Heart right ventricle (tissue), 16 donors: ENCODE measurements around the gene LASP1NB.

Experiments used
- ATAC-seq, 8 donors: fragments of 200-7000 bp; cut with Tn5 transposase; one replicate each; pipeline ENCODE4 v1.9.1; 2020; ENCODE audit warnings: mild to moderate bottlenecking in 8 of 8, moderate library complexity in 8 of 8, moderate number of reproducible peaks in 1 of 8
- DNase-seq, 2 donors: peaks; one replicate each; pipeline ENCODE4 v3.0.0-alpha.2; 2020
- H3K27ac ChIP-seq, 10 donors: fragments of 200-600 bp; sonication (generic) in 2 of 10; one replicate each; pipeline versions ENCODE4 v1.5.0 to v1.8.0; 2020 to 2022; ENCODE audit warnings: mild to moderate bottlenecking in 3 of 10
- H3K27me3 ChIP-seq, 7 donors: fragments of 200-600 bp; one replicate each; pipeline ENCODE4 v1.8.0; 2021 to 2022; ENCODE audit warnings: mild to moderate bottlenecking in 2 of 7
- H3K36me3 ChIP-seq, 9 donors: fragments of 200-600 bp; sonication (generic) in 1 of 9; one replicate each; pipeline versions ENCODE4 v1.5.0 to v1.8.0; 2020 to 2022; ENCODE audit warnings: mild to moderate bottlenecking in 2 of 9
- H3K4me1 ChIP-seq, 9 donors: fragments of 200-600 bp; sonication (generic) in 1 of 9; one replicate each; pipeline versions ENCODE4 v1.5.0 to v1.8.0; 2020 to 2022; ENCODE audit warnings: mild to moderate bottlenecking in 4 of 9
- H3K4me3 ChIP-seq, 10 donors: fragments of 200-600 bp; sonication (generic) in 2 of 10; one replicate each; pipeline versions ENCODE4 v1.5.0 to v1.8.0; 2020 to 2022; ENCODE audit warnings: mild to moderate bottlenecking in 7 of 10, moderate library complexity in 2 of 10
- H3K9me3 ChIP-seq, 11 donors: fragments of 200-600 bp in 10 of 11; sonication (generic) in 2 of 11; one replicate each; pipeline versions ENCODE4 v1.5.0 to v1.8.0; 2013 to 2022; ENCODE audit warnings: mild to moderate bottlenecking in 2 of 11, control low read depth in 1 of 11, moderate library complexity in 1 of 11
- WGBS, 2 donors: extraction: QIAGEN DNeasy Blood & Tissue Kit; methylation state at CpG; one replicate each; pipeline ENCODE4 v1.1.7; 2013; ENCODE audit warnings: inconsistent platforms in 1 of 2; 5-methylcytosine and 5-hydroxymethylcytosine counted together
- intact Hi-C, 10 donors: fragments of 100-400 bp; cut with DNase I; formaldehyde crosslinking; loops; one replicate each; pipeline versions ENCODE4 v1.11.1 to v1.14.2; 2022
- TF ChIP-seq, protein P1 (sequence below), 9 donors: fragments of 200-600 bp; sonication (generic) in 2 of 9; IDR thresholded peaks; one replicate each; pipeline versions ENCODE4 v1.5.0 to v1.8.0; 2021 to 2022; ENCODE audit warnings: antibody characterized with exemption in 9 of 9, mild to moderate bottlenecking in 5 of 9, moderate library complexity in 1 of 9
- donor health status: Arrhythmogenic right ventricular cardiomyopathy.
- donor health status: ischemic (EF 13 %, LVEDD 7.1; RV severe dilation, severe dysfunction).
- donor health status: healthy with polysubstance abuse.
- donor health status: DM: no; HTN: yes; CAD: no.
- donor health status: DM: no; HTN: no; CAD: no.
- donor health status: ischemic (EF 25% LVEDD 6.9; RV normal size, moderate dysfunction).
- donor health status: ischemic (EF 25% LVEDD 5.7; RV mildly dilated, moderate dysfunction).
- donor health status: healthy.
- donor health status: DM: yes; HTN: yes; CAD: no.
- donor health status: Ischemic cardiomyopathy.
- donor health status: ischemic (EF 35%, LVEDD 5.7; RV mildly dilated, moderate dysfunction).
- donor health status: nonischemic (EF 11% LVEDD 7.7; RV severe dilation, severe dysfunction).
- donor health status: DM: yes; HTN: yes; CAD: no.
- donor health status: PGD.
- donor health status: ischemic (EF 29% LVEDD 5.4; RV normal size, mild dysfunction).
- donor health status: nonischemic (EF 23%, LVEDD 6.1; RV moderate dilation, normal function).

LASP1NB gene

DNA sequence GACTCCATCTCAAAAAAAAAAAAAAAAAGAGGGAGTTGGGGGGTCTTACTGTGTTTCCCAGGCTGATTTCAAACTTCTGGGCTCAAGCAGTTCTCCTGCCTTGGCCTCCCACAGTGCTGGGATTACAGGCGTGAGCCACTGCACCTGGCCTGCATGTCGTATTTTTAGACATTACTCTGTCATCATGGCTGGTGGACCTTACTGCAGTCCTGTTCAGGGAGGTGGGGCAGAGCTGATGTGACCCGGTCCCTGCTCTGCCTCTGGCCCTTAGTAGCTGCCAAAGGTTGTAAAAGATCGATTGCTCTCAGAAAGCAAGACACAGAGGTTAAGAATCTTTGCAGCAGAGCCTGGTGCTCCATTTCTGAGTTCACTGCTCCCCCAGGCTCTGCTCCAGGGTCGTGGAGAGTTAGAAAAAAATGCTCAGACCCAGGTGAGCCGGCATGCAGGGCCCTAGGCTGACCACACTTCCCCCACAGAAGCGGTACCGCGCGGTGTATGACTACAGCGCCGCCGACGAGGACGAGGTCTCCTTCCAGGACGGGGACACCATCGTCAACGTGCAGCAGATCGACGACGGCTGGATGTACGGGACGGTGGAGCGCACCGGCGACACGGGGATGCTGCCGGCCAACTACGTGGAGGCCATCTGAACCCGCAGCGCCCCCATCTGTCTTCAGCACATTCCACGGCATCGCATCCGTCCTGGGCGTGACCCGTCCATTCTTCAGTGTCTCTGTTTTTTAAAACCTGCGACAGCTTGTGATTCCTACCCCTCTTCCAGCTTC lies 7.1 kb upstream of the LASP1NB start:
- H3K4me1 ChIP-seq: peaks cover 9 to 69% (median 41%) of the 10 kb centered on the region in 9 donors

DNA sequence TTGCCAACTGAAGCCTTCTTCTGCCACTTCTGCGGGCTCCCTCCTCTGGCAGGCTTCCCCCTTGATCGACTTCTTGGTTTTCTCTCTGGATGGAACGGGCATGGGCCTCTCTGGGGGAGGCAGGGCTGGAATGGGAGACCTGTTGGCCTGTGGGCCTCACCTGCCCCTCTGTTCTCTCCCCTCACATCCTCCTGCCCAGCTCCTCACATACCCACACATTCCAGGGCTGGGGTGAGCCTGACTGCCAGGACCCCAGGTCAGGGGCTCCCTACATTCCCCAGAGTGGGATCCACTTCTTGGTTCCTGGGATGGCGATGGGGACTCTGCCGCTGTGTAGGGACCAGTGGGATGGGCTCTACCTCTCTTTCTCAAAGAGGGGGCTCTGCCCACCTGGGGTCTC lies 6.5 kb upstream of the LASP1NB start:
- DNase-seq: no peak
- H3K36me3 ChIP-seq: peaks cover 0 to 74% (median 42%) of the 10 kb centered on the region in 9 donors
- peaks cover 9 to 69% (median 47%) of the 10 kb centered on the region in 9 donors for H3K4me1 ChIP-seq
- intact Hi-C loops: loop anchor here in 1 of 10 donors (10.0 kb wide), 1 partner anchor 84 kb away; no protein-coding TSS in a partner anchor
- H3K27me3 ChIP-seq: no peaks in the 10 kb centered on the region
- H3K27ac ChIP-seq: peak overlapping the region in 3 of 10 donors; percentile 35 to 67 (median 50)
- 95 to 96% methylated on average over 5 of the region's 5 CpGs for WGBS, 2 donors
- TF ChIP-seq, protein P1, sequence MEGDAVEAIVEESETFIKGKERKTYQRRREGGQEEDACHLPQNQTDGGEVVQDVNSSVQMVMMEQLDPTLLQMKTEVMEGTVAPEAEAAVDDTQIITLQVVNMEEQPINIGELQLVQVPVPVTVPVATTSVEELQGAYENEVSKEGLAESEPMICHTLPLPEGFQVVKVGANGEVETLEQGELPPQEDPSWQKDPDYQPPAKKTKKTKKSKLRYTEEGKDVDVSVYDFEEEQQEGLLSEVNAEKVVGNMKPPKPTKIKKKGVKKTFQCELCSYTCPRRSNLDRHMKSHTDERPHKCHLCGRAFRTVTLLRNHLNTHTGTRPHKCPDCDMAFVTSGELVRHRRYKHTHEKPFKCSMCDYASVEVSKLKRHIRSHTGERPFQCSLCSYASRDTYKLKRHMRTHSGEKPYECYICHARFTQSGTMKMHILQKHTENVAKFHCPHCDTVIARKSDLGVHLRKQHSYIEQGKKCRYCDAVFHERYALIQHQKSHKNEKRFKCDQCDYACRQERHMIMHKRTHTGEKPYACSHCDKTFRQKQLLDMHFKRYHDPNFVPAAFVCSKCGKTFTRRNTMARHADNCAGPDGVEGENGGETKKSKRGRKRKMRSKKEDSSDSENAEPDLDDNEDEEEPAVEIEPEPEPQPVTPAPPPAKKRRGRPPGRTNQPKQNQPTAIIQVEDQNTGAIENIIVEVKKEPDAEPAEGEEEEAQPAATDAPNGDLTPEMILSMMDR (IDR thresholded peaks at IDR 0.05): no peak
- no peak for ATAC-seq
- H3K9me3 ChIP-seq: no peaks in the 10 kb centered on the region
- H3K4me3 ChIP-seq: no peak overlapping the region

More for the DNA sequence above, 7.1 kb upstream of the LASP1NB start:
- intact Hi-C loops: loop anchor here in 1 of 10 donors (10.0 kb wide), 1 partner anchor 84 kb away; no protein-coding TSS in a partner anchor
- WGBS, 2 donors: 84 to 85% methylated on average over 37 of the region's 37 CpGs
- peaks cover 0 to 80% (median 42%) of the 10 kb centered on the region in 9 donors for H3K36me3 ChIP-seq
- TF ChIP-seq, protein P1 (IDR thresholded peaks at IDR 0.05): no peak
- no peak for DNase-seq
- H3K27me3 ChIP-seq: no peaks in the 10 kb centered on the region
- H3K27ac ChIP-seq: peak overlapping the region in 3 of 10 donors; percentile 35 to 67 (median 50)
- no peaks in the 10 kb centered on the region for H3K9me3 ChIP-seq
- H3K4me3 ChIP-seq: no peak overlapping the region
- no peak for ATAC-seq

DNA sequence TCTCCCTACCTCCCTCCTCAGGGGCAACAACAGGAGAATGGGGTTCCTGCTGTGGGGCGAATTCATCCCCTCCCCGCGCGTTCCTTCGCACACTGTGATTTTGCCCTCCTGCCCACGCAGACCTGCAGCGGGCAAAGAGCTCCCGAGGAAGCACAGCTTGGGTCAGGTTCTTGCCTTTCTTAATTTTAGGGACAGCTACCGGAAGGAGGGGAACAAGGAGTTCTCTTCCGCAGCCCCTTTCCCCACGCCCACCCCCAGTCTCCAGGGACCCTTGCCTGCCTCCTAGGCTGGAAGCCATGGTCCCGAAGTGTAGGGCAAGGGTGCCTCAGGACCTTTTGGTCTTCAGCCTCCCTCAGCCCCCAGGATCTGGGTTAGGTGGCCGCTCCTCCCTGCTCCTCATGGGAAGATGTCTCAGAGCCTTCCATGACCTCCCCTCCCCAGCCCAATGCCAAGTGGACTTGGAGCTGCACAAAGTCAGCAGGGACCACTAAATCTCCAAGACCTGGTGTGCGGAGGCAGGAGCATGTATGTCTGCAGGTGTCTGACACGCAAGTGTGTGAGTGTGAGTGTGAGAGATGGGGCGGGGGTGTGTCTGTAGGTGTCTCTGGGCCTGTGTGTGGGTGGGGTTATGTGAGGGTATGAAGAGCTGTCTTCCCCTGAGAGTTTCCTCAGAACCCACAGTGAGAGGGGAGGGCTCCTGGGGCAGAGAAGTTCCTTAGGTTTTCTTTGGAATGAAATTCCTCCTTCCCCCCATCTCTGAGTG lies 5.9 kb upstream of the LASP1NB start:
- Histone ChIP-seq H3K27ac (peak overlapping the region in 5 of 10 donors; percentile 48 to 78 (median 65)), H3K4me3 (no peak overlapping the region), H3K9me3 (no peaks in the 10 kb centered on the region), H3K27me3 (no peaks in the 10 kb centered on the region), H3K4me1 (peaks cover 9 to 70% (median 43%) of the 10 kb centered on the region in 9 donors), H3K36me3 (peaks cover 0 to 68% (median 42%) of the 10 kb centered on the region in 9 donors)
- TF ChIP-seq, protein P1 (IDR thresholded peaks at IDR 0.05): no peak
- intact Hi-C loops: loop anchor here in 2 of 10 donors (5.0 to 10.0 kb wide), 2 partner anchors 52 to 85 kb away; no protein-coding TSS in a partner anchor
- WGBS, 2 donors: 92 to 93% methylated on average over 16 of the region's 16 CpGs
- ATAC-seq (no peak), DNase-seq (no peak)
